ENCODE measurements around the gene HHLA2. TPM values are rescaled to one million over a fixed set of nuclear protein-coding genes. Genes with fewer than 3 reads are reported as not detected.

HHLA2 gene
- polyA plus RNA-seq, 1 donor (not counting 4 experiments of a cell fraction or from before 2014, with no cell fraction given), result not detected

DNA sequence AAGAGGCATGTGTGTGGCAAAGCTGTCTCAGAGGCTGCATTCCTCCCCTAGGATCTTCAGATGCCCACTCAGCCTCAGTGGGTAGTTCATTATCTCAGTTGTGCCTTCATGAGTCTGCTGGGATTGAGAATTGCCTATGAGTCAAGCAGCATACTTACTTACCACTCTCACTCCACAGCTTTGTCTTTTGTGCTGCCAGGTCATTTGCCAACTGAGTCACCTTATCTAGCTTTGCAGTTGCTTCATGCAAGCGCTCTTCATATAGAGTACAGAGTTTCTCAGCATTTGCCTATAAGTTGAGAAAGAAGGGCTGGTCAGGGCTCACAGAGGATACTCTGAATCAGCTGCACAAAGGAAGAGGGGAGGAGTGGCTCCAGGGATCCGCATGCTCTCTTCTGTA is 124.6 kb downstream of the HHLA2 start:
- peak; percentile 32 for DNase-seq (ENCODE audit: low read depth, low spot score)
- Histone ChIP-seq H2AFZ (ENCODE audit: control insufficient read depth, low read length) (no peak overlapping the region), H3K9me3 (ENCODE audit: control insufficient read depth, low read depth, low read length) (no peaks in the 10 kb centered on the region), H3K27me3 (ENCODE audit: control insufficient read depth, extremely low read depth, insufficient read depth, low read length) (no peaks in the 10 kb centered on the region), H3K4me3 (ENCODE audit: control insufficient read depth in 2 of 3, extremely low read depth in 1 of 3, insufficient read depth in 2 of 3, low read depth in 1 of 3, low read length in 3 of 3) (no peak overlapping the region), H3K27ac (ENCODE audit: control insufficient read depth, insufficient read depth, low read length) (no peak overlapping the region), H3K79me2 (ENCODE audit: control insufficient read depth, insufficient read depth, low read length) (no peaks in the 10 kb centered on the region), H3K36me3 (ENCODE audit: control insufficient read depth in 2 of 2, extremely low read depth in 1 of 2, insufficient read depth in 2 of 2, low read length in 2 of 2) (no peaks in the 10 kb centered on the region), H3K9ac (ENCODE audit: control insufficient read depth, extremely low read depth, insufficient read depth, low read length) (no peak overlapping the region), H4K20me1 (ENCODE audit: control insufficient read depth, extremely low read depth, insufficient read depth, low read length) (no peaks in the 10 kb centered on the region), H3K4me2 (ENCODE audit: control insufficient read depth, extremely low read depth, insufficient read depth, low read depth, low read length) (no peak overlapping the region), H3K9me1 (ENCODE audit: control insufficient read depth, extremely low read depth, insufficient read depth, low read length) (no peaks in the 10 kb centered on the region), H3K4me1 (ENCODE audit: control insufficient read depth, extremely low read depth, insufficient read depth, low read length) (peaks cover 9% of the 10 kb centered on the region)
- dilution Hi-C loops (cut with MboI; ENCODE audit: extremely low pct_ligation_motif_present, low sequenced_read_pairs), result no loop called here
- FAIRE-seq, result peak; percentile 86
- TF ChIP-seq, protein P1, sequence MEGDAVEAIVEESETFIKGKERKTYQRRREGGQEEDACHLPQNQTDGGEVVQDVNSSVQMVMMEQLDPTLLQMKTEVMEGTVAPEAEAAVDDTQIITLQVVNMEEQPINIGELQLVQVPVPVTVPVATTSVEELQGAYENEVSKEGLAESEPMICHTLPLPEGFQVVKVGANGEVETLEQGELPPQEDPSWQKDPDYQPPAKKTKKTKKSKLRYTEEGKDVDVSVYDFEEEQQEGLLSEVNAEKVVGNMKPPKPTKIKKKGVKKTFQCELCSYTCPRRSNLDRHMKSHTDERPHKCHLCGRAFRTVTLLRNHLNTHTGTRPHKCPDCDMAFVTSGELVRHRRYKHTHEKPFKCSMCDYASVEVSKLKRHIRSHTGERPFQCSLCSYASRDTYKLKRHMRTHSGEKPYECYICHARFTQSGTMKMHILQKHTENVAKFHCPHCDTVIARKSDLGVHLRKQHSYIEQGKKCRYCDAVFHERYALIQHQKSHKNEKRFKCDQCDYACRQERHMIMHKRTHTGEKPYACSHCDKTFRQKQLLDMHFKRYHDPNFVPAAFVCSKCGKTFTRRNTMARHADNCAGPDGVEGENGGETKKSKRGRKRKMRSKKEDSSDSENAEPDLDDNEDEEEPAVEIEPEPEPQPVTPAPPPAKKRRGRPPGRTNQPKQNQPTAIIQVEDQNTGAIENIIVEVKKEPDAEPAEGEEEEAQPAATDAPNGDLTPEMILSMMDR (optimal IDR thresholded peaks at IDR 0.05 in 1 of 3, IDR thresholded peaks at IDR 0.05 in 1 of 3, conservative IDR thresholded peaks at IDR 0.05 in 1 of 3; ENCODE audit: extremely low read depth in 1 of 3, insufficient read depth in 2 of 3, low read length in 3 of 3), result no peak
- no peak for TF ChIP-seq EZH2 (IDR thresholded peaks at IDR 0.05; ENCODE audit: low read length)

Other genes with a start within 250 kb of the HHLA2 start
- gene CD47, start 205.5 kb upstream of the HHLA2 start, polyA plus RNA-seq, result 48.3 to 96.5 TPM (median 64.3 TPM) in 3 replicates
- 31.7 to 47.6 TPM (median 33.5 TPM) in 3 replicates for gene IFT57, start 74.1 kb upstream of the HHLA2 start, polyA plus RNA-seq
- 0.40 to 1.3 TPM (median 0.87 TPM) in 3 replicates for gene MYH15, start 214.0 kb downstream of the HHLA2 start, polyA plus RNA-seq

Data from keratinocyte (primary cell).